T-helper 17 cell (primary cell): ENCODE measurements around the gene CLMN. TPM values are rescaled to one million over a fixed set of nuclear protein-coding genes. Genes with fewer than 3 reads are reported as not detected.

ENCODE experiments used
- ATAC-seq: fragments of 150-1000 bp; cut with Tn5 transposase; 2 replicates; pipeline ENCODE4 v1.10.0; 2021; ENCODE audit warnings: mild to moderate bottlenecking, moderate library complexity
- DNase-seq, 3 donors: peaks; one replicate each; pipeline versions ENCODE4 v3.0.0 to v3.0.0-alpha.2; 2020 to 2021
- H3K9me3 ChIP-seq: one replicate; pipeline ENCODE4 v1.7.0; 2013; ENCODE audit warnings: low read length, mild to moderate bottlenecking; ENCODE audit not compliant: control insufficient read depth, poor library complexity, severe bottlenecking
- H3K27ac Mint-ChIP-seq: one replicate; pipeline ENCODE4 v1.8.0; 2022; ENCODE audit warnings: mild to moderate bottlenecking, moderate library complexity, mixed read lengths
- H3K27me3 Mint-ChIP-seq: one replicate; pipeline ENCODE4 v1.8.0; 2022; ENCODE audit warnings: mixed read lengths
- H3K36me3 Mint-ChIP-seq: one replicate; pipeline ENCODE4 v1.8.0; 2022; ENCODE audit warnings: low read depth, mixed read lengths
- H3K4me1 Mint-ChIP-seq: one replicate; pipeline ENCODE4 v1.8.0; 2022; ENCODE audit warnings: mild to moderate bottlenecking, mixed read lengths
- H3K4me3 Mint-ChIP-seq: one replicate; pipeline ENCODE4 v1.8.0; 2022; ENCODE audit warnings: mild to moderate bottlenecking, moderate library complexity, mixed read lengths
- total RNA-seq, 4 donors: library from RNA in 2 of 4; stranded (reverse) in 2 of 4; gene quantifications; one replicate each; pipeline ENCODE4 v1.2.3 and lab custom pipeline; 2022 to 2026

The CLMN gene
- total RNA-seq, 2 donors from 2014 or later = 0.26 to 1.3 TPM

- peaks cover 10% of the 10 kb centered on the region for H3K4me1 Mint-ChIP-seq
- no peak overlapping the region for H3K4me3 Mint-ChIP-seq
- no peak overlapping the region for H3K27ac Mint-ChIP-seq
- H3K36me3 Mint-ChIP-seq = peaks cover 2% of the 10 kb centered on the region
- ATAC-seq = no peak
- H3K27me3 Mint-ChIP-seq = peaks cover 58% of the 10 kb centered on the region
- no peaks in the 10 kb centered on the region for H3K9me3 ChIP-seq
- DNase-seq = no peak
These were observed 7.4 kb downstream of the CLMN start for GRCh38 chr14:95312311-95312710.

- DNase-seq (no peak), ATAC-seq (no peak)
- H3K9me3 ChIP-seq = no peaks in the 10 kb centered on the region
- no peak overlapping the region for H3K27ac Mint-ChIP-seq
- H3K4me3 Mint-ChIP-seq = no peak overlapping the region
- H3K27me3 Mint-ChIP-seq = peaks cover 57% of the 10 kb centered on the region
- H3K4me1 Mint-ChIP-seq = peaks cover 7% of the 10 kb centered on the region
- H3K36me3 Mint-ChIP-seq = peaks cover 5% of the 10 kb centered on the region
These were observed 8.0 kb downstream of the CLMN start for GRCh38 chr14:95311752-95312151.

GRCh38 chr14:95310635-95311380 lies 8.9 kb downstream of the CLMN start:
- ATAC-seq (no peak), DNase-seq (no peak)
- Mint-ChIP-seq H3K27me3 (peaks cover 52% of the 10 kb centered on the region), H3K27ac (no peak overlapping the region), H3K4me3 (no peak overlapping the region), H3K36me3 (peaks cover 3% of the 10 kb centered on the region), H3K4me1 (peaks cover 7% of the 10 kb centered on the region)
- no peaks in the 10 kb centered on the region for H3K9me3 ChIP-seq

- Mint-ChIP-seq H3K4me1 (peaks cover 7% of the 10 kb centered on the region), H3K27me3 (peaks cover 65% of the 10 kb centered on the region), H3K36me3 (peaks cover 3% of the 10 kb centered on the region), H3K4me3 (no peak overlapping the region), H3K27ac (no peak overlapping the region)
- ATAC-seq (no peak), DNase-seq (no peak)
- no peaks in the 10 kb centered on the region for H3K9me3 ChIP-seq
These were observed 10.3 kb downstream of the CLMN start for GRCh38 chr14:95309261-95310051.

GRCh38 chr14:95308073-95308472 lies 11.6 kb downstream of the CLMN start:
- no peak for ATAC-seq
- no peak for DNase-seq
- no peaks in the 10 kb centered on the region for H3K9me3 ChIP-seq
- H3K4me1 Mint-ChIP-seq = peaks cover 3% of the 10 kb centered on the region
- no peak overlapping the region for H3K27ac Mint-ChIP-seq
- H3K4me3 Mint-ChIP-seq = no peak overlapping the region
- peaks cover 64% of the 10 kb centered on the region for H3K27me3 Mint-ChIP-seq
- H3K36me3 Mint-ChIP-seq = peaks cover 3% of the 10 kb centered on the region

- no peak for ATAC-seq
- DNase-seq = no peak
- peaks cover 62% of the 10 kb centered on the region for H3K27me3 Mint-ChIP-seq
- H3K4me1 Mint-ChIP-seq = peaks cover 3% of the 10 kb centered on the region
- H3K4me3 Mint-ChIP-seq = no peak overlapping the region
- H3K36me3 Mint-ChIP-seq = peaks cover 3% of the 10 kb centered on the region
- H3K9me3 ChIP-seq = no peaks in the 10 kb centered on the region
- no peak overlapping the region for H3K27ac Mint-ChIP-seq
These were observed 12.2 kb downstream of the CLMN start for GRCh38 chr14:95307402-95308041.

- no peak for ATAC-seq
- H3K9me3 ChIP-seq = no peaks in the 10 kb centered on the region
- no peak overlapping the region for H3K4me3 Mint-ChIP-seq
- peaks cover 6% of the 10 kb centered on the region for H3K36me3 Mint-ChIP-seq
- peaks cover 61% of the 10 kb centered on the region for H3K27me3 Mint-ChIP-seq
- no peaks in the 10 kb centered on the region for H3K4me1 Mint-ChIP-seq
- H3K27ac Mint-ChIP-seq = no peak overlapping the region
- DNase-seq = no peak
These were observed 13.8 kb downstream of the CLMN start for GRCh38 chr14:95305940-95306339.

- peaks cover 6% of the 10 kb centered on the region for H3K36me3 Mint-ChIP-seq
- no peak overlapping the region for H3K4me3 Mint-ChIP-seq
- no peak overlapping the region for H3K27ac Mint-ChIP-seq
- no peak for DNase-seq
- no peak for ATAC-seq
- peaks cover 60% of the 10 kb centered on the region for H3K27me3 Mint-ChIP-seq
- no peaks in the 10 kb centered on the region for H3K9me3 ChIP-seq
- H3K4me1 Mint-ChIP-seq = no peaks in the 10 kb centered on the region
These were observed 14.6 kb downstream of the CLMN start for GRCh38 chr14:95305145-95305544.

- ATAC-seq (no peak), DNase-seq (no peak)
- Mint-ChIP-seq H3K36me3 (peaks cover 6% of the 10 kb centered on the region), H3K4me1 (no peaks in the 10 kb centered on the region), H3K4me3 (no peak overlapping the region), H3K27ac (no peak overlapping the region), H3K27me3 (peaks cover 64% of the 10 kb centered on the region)
- H3K9me3 ChIP-seq = no peaks in the 10 kb centered on the region
These were observed 15.4 kb downstream of the CLMN start for GRCh38 chr14:95304342-95304741.

GRCh38 chr14:95303552-95303951 lies 16.2 kb downstream of the CLMN start:
- Mint-ChIP-seq H3K4me1 (no peaks in the 10 kb centered on the region), H3K36me3 (peaks cover 6% of the 10 kb centered on the region), H3K27ac (no peak overlapping the region), H3K4me3 (no peak overlapping the region), H3K27me3 (peaks cover 66% of the 10 kb centered on the region)
- no peak for ATAC-seq
- no peak for DNase-seq
- H3K9me3 ChIP-seq = no peaks in the 10 kb centered on the region

GRCh38 chr14:95302667-95303506 lies 16.8 kb downstream of the CLMN start:
- no peaks in the 10 kb centered on the region for H3K4me1 Mint-ChIP-seq
- ATAC-seq = no peak

GRCh38 chr14:95301527-95302187 lies 18.1 kb downstream of the CLMN start:
- Mint-ChIP-seq H3K36me3 (peaks cover 3% of the 10 kb centered on the region), H3K27me3 (peaks cover 69% of the 10 kb centered on the region), H3K4me1 (no peaks in the 10 kb centered on the region), H3K27ac (no peak overlapping the region), H3K4me3 (no peak overlapping the region)
- H3K9me3 ChIP-seq = no peaks in the 10 kb centered on the region
- no peak for ATAC-seq
- no peak for DNase-seq

More at GRCh38 chr14:95302667-95303506, 16.8 kb downstream of the CLMN start:
- H3K36me3 Mint-ChIP-seq = peaks cover 6% of the 10 kb centered on the region
- no peaks in the 10 kb centered on the region for H3K9me3 ChIP-seq
- no peak for DNase-seq
- H3K27me3 Mint-ChIP-seq = peaks cover 70% of the 10 kb centered on the region
- H3K4me3 Mint-ChIP-seq = no peak overlapping the region
- no peak overlapping the region for H3K27ac Mint-ChIP-seq
